ENCODE data around the gene ACVRL1.

- TF ChIP-seq TAF1 (IDR thresholded peaks at IDR 0.05; ENCODE audit: borderline replicate concordance, low read depth, low read length) (no peak), POLR2A (IDR thresholded peaks at IDR 0.05; ENCODE audit: low read depth, low read length) (no peak), POLR2AphosphoS5 (IDR thresholded peaks at IDR 0.05; ENCODE audit: low read depth, low read length) (no peak)
Measured at GRCh38 chr12:51900323-51900889, 6.9 kb upstream of the ACVRL1 start.
